Measurements from ENCODE around the gene PLEKHG1.

PLEKHG1 gene

GRCh38 chr6:150590446-150590845 is 9.2 kb upstream of the PLEKHG1 start:
- no peak for DNase-seq

DNA sequence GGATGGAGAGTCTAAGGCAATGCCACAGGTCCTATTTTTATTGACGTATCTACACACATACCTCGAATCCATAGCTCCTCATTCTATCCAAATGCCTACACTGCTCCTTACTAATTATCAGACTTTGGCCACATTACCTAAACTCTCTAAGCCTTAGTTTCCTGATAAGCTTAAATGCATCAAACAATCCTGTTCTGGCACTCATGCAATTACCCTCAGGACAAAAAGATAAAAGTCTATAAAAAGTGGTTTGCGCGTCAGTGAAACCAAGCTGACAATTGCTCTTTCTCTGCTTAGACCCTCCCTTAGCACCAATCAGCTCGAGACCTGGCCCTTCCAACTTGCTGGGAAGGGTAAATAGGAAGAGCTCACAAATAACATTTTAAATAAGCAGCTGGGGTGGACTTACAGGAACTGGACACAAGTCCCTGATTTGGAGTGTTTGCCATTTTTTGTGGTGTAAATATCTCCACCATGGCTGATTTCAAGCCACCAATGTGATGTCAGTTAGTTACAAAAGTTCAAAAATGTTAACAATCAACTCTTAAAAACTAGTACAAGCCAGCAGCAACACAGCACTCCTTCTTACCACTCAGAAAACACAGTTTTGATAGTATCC is 7.2 kb upstream of the PLEKHG1 start:
- no peak for DNase-seq

DNA sequence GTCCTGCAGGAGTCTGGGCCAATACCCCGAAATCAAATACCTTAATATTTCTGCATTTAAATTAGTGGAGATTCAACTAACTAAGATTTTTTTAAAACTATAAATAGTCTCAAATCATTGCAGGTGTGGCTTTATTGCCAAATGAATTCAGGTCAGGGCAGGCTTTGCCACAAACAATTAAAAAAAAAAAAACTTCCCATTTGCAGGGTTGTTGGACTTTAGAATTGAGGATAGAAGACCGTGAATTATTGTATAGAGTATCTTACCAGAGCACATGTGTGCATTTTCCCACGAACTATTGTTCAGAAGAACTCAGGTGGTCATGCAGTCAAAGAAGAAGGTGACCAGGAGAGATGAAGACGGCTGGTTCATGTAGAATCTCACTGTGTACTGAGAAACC is 6.6 kb upstream of the PLEKHG1 start:
- no peak for DNase-seq

GRCh38 chr6:150596439-150596838 is 3.2 kb upstream of the PLEKHG1 start:
- no peak for DNase-seq

- DNase-seq: no peak
These were observed 1.3 kb upstream of the PLEKHG1 start for GRCh38 chr6:150598401-150598800.

DNA sequence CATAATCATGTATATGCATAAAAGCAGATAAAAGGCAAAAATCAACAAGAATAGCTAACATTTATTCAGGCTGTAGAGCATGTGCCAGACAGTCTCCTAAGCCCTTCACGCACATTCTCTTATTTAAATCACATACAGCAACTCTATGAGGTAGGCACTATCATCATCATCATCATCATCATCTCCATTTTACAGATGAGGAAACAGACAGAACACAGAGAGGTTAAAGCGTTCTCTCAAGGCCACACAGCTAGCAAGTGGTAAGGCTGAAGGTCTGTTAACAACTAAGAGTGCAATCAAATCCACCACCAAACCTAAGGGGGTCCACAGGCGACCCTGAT is 857 bp upstream of the PLEKHG1 start:
- no peak for DNase-seq

GRCh38 chr6:150600010-150600300 is 270 bp downstream of the PLEKHG1 start:
- DNase-seq: no peak

DNA sequence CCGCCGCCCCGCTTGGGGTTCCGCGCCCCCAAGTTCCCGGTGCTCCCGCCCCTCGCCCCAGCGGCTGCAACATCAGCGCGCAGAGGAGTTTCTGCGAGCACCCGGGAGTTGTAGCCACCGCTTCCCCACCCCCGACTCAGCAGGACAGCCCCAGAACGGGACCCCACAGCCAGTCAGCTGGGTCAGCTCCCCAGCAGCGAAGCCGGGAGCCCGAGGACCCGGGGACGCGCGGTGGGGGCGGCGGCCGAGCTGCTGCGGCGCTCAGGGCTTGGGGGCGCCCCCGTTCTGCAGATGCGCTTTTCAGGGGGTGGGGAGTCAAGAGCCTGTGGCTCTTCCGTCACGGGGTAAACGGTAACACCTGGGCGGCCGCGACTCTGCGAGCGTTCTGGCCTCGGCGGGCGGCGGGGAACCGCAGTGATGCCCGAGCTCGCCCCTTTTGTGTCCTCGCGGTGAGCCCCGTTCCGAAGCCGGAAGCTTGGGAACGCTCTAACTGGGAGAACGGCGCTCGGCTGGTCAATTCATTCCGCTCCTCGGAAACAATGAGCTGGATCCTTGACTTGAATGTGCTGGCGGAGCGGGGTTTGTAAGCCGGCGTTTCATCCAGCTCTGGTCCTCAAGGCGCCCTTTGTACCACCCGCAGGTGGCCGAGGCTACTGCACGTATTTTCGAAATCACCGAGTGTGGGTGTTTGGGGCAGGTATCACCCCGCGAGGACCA is 774 bp downstream of the PLEKHG1 start:
- DNase-seq: peak; percentile 45

- DNase-seq: no peak
These were observed 1.8 kb downstream of the PLEKHG1 start for GRCh38 chr6:150601439-150601838.

DNA sequence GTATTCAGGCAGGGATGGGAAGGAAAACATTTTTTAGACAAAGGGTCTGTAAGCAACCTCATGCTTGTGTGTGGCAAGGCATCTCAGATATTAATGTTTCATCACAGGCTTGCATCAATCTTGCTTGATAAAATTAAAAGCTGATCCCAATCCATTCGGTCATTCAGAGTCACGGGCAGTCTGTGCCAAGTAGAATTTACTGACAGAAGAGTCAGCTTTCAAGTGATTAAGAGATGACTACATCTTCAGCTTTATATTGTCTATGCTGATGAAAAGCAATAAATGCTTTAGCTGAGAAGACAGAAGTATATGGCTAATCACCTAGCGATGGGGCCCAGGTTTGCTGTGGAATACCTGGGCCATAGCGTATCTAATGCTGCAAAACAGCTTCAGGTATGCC is 3.5 kb downstream of the PLEKHG1 start:
- DNase-seq: no peak

DNA sequence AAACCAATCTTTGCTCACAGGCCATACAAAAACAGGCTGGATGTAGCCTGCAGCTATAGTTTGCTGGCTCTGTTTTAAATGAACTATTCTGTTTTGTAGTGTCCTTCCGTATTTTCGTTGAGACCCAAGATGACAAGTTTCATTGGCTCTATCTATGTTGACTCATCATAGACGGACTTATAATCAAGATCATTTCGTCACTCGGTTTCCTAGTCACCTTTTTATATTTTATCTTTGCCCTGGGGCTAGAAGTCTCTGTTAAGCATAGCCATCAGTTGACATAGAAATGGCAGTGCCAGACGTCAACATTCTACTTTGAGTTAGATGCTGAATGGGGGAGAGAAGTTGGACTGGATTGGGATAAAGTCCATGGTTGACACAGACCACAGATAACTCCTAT is 4.8 kb downstream of the PLEKHG1 start:
- DNase-seq: no peak

GRCh38 chr6:150605333-150605732 is 5.6 kb downstream of the PLEKHG1 start:
- DNase-seq: no peak

GRCh38 chr6:150606168-150606591 is 6.5 kb downstream of the PLEKHG1 start:
- no peak for DNase-seq

DNA sequence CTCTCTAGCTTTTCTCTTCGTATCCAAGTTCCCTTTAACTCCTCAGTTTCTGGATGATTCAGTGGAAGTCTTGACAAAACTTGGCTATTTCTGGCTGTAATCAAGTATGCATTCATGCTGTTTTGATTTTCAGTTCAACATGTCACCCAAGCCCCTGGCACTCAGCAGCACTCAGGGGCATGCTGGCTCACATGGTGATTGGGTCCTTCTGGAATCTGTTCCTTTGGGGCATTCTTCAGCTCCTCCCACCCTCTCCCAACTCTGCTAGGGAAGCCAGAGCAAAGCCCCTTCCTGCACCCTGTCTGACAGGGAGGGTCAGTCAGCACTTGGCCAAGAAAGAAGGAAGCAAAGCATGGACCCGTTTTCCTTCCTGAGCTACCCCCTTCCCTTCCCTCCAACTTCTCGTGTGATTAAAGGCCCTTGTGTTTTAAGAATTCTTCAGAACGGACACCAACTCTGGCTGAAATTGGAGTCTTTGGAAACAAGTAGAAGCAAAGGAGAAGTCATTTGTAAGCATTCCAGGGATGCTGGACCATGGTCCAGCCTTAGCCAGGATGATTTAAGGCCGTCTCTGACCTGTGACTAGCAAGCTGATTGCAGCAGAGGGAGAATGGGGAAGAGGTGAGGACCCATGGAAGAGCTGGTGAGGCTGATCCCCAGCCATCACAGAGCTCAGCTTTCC is 7.1 kb downstream of the PLEKHG1 start:
- DNase-seq: no peak

- DNase-seq: no peak
These were observed 7.6 kb downstream of the PLEKHG1 start for GRCh38 chr6:150607329-150607650.

DNA sequence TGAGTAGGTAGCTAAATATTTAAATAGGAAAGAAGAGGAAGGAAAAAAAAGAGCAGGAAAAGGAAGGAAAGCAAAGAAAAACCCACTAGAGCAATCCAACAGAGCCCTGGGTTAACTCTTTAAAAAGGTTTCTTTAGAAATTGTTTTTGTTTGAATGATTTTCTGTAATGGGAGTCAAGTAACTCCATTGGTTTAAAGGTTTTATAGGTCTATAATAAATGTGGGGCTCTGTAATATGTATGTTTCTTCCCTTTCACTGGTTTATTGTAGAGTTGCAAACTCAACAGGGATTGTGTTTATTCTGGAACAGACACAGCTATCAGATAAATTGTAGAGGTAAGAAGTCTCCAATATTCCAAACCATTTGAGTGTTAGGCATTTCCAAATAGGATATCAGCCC is 10.9 kb downstream of the PLEKHG1 start:
- no peak for DNase-seq

DNA sequence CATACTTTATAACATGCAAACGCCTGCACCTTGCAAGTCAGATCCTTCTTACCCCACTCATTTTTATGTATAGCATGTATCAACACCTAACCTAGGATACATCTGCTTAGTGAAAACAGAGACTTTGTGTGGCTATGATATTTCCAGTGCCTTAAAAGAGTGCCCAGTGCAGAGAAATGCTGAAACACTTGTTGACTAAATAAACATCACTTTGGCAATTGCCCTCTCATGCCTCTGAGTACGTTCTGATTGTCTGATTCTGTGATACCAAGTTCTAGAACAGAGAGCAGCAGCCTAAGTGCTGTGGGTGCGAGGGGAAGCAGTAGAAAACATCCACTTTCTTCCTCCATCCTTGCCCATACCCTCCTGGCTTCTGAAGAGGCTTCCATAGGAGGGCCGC is 13.6 kb downstream of the PLEKHG1 start:
- no peak for DNase-seq

GRCh38 chr6:150615967-150616366 is 16.3 kb downstream of the PLEKHG1 start:
- no peak for DNase-seq

GRCh38 chr6:150616586-150616985 is 16.9 kb downstream of the PLEKHG1 start:
- DNase-seq: no peak

DNA sequence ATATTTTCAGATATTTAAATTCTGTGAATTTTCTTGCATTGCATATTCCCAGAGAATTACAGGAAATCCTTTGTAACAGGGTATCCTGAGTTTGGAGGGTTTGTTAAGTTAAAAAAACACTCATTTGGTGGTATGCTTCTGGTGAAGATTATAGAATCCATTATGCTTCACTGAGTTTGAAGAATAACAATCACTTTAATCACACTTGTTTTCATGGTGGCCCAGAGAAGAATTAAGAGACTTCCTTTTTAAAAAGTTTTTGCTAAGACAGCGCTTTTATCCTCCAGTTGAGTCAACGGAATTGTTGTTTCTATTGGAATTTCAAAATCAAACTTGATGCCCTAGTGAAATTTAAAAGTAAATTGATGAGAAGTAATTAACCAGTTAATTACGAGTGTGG is 17.4 kb downstream of the PLEKHG1 start:
- no peak for DNase-seq

GRCh38 chr6:150617496-150618460 is 18.1 kb downstream of the PLEKHG1 start:
- no peak for DNase-seq

GRCh38 chr6:150619275-150619674 is 19.6 kb downstream of the PLEKHG1 start:
- no peak for DNase-seq

DNA sequence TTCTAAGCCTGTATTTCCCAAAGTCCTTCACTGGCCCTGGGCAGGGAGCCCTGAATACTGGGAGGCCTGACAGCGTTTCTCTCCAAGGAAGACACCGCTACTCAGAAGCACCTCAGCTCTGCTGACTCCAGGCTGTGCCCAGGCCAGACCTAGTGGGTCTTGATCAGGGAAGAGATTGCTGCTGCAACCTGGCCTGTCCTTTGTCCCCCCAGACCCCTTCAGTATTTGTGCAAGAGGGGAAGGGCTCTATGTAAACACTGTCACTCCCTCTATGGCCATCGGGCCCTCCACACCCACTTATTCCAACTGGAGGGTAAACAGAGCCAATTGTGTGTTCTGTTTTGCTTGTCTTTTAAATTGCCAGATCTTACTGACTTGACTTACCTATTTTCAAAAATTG is 20.6 kb downstream of the PLEKHG1 start:
- DNase-seq: no peak

GRCh38 chr6:150620763-150621162 is 21.1 kb downstream of the PLEKHG1 start:
- DNase-seq: no peak

Data from stimulated activated CD4-positive, alpha-beta T cell treated with anti-CD3 and anti-CD28 coated beads, Interleukin-4, amount 100 ng/mL, for 1 hour (primary cell).